ENCODE measurements around the gene STK31.
"Not testable (repeated sequence)": the region's sequence is repeated elsewhere in the genome, so short reads cannot be mapped to it uniquely, and the experiment has no call there.

The STK31 gene

DNA sequence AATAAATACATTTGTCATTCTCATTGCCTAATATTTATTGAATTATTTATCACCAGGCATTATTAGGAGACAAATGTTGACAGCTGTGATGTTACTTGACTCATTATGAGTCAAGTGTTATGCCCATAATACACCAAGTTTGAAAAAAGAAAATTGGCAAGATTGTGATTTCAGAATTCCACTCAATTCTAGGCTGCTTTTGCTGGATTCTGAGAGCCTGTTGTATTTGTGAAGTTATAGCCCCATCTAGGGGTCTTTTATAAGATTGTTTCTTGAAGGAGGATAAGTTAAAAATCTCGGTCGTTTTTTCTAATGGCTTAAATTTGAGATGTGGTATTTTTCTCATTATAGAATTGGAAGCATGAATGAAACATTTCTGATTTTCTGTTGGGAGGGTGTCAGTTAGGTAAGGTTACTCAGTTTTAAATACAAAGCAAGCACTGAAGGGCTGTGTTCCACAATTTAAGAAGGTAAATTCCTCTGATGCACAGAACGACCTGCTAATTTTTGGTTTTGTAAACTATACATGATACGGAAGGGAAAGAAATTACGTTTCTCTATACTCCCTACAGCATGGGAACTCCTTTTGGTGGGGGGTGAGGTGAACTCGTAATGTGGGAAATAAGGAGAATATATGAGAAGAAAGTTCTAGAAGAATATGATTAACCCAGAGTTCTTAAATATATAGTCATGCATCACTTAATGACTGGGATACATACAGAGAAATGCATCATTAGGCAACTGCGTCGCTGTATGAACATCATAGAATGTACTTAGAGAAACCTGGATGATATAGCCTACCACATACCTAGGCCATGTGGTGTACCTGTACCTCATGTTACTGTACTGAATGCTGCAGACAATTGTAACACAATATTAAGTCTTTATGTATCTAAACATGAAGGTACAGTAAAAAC, 2.6 kb downstream of the STK31 start:
- FAIRE-seq (no peak), DNase-seq (ENCODE audit: low spot score) (peak; percentile 38)

DNA sequence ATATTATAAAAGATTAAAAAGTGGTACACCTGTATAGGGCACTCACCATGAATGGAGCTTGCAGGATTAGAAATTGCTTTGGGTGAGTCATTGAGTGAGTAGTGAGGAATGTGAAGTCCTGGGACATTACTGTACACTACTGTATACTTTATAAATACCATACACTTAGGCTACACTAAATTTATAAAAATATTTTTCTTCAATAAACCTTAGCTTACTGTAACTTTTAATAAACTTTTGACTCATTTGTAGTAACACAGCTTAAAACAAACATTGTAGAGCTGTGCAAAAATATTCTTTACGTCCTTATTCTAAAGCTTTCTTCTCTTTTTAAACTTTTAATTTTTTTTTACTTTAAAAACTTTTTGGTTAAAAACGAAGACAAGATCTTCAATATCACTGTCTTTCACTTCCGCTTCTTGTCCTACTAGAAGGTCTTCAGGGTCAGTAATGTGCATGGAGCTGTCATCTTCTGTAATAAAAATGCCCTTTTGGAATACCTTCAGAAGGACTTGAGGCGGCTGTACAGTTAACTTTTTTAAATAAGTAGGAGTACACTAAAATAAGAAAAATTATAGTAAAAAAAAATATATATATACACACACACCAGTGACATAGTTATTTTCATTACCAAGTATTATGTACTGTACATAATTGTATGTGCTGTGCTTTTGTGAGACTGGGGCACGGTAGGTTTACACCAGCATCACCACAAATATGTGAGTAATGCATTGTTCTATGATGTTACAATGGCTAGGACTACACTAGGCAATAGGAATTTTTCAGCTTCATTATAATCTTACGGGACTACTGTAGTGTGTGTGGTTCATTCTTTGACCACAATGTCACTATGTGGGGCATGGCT, 3.5 kb downstream of the STK31 start:
- DNase-seq (ENCODE audit: low spot score): peak; percentile 49
- peak; percentile 93 for FAIRE-seq

DNA sequence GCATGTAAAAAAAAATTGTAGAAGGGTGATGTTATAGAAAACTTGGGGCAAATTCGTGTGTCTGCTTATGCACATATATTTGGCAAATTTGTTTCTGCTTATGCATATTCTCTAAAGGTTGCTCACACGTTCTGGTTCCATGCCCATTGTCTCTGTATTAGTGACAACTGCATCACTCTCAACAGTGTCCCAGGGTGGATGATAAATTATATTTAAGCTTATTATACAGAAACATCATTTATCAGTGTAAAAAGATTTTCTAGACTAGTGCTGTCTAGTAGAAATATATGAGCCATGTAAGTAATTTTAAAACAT, 4.1 kb downstream of the STK31 start:
- DNase-seq (ENCODE audit: low spot score) (no peak), FAIRE-seq (no peak)

DNA sequence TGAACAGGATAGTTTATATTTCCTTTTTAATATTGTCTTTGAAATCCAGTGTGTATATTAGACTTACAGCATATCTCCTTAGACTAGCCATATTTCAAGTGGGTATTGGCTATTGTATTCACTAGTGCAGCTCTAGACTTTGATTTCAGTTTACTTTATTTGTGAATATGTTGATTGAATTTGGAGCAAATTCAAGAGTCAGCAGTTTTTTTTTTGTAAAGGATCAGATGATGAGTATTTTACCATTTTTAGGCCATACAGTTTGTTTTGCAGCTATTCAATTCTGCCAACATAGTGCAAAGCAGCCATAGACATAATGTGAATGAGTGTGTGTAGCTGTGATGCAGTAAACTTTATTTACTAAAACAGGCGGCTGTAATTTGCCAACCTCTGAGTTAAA, 4.6 kb downstream of the STK31 start:
- FAIRE-seq (no peak), DNase-seq (ENCODE audit: low spot score) (no peak)

DNA sequence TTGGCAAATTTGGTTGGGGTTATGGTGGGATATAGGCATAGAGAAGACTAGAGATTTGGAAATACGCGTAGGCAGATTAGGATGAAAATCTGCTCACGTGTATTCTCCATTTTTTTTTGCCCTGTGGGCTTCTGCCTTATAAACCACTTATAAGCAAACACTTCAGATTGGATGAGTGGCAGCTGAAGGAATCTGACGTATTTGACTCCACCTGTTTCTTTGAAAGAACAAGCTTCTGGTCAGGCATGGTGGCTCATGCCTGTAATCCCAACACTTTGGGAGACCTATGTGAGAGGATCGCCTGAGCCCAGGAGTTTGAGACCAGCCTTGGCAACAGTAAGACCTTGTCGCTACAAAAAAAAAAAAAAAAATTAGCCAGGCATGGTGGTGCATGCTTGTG, 5.1 kb downstream of the STK31 start:
- FAIRE-seq: no peak
- DNase-seq (ENCODE audit: low spot score): no peak

DNA sequence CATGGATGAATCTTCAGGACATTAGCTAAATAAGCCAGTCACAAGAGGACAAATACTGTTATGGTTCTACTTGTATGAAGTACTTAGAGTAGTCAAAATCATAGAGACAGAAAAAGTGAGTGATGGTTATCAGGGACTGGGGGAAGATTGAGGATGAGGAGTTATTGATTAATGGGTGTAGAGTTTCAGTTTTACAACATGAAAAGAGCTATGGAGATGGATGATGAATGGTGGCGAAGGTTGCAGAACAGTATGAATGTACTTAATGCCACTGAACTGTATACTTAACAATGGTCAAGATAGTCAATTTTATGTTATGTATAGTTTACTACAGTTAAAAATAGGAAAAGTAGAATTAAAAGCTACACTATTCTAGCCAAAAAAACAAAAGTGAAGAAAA, 7.8 kb downstream of the STK31 start:
- FAIRE-seq (peak; percentile 23), DNase-seq (ENCODE audit: low spot score) (no peak)

DNA sequence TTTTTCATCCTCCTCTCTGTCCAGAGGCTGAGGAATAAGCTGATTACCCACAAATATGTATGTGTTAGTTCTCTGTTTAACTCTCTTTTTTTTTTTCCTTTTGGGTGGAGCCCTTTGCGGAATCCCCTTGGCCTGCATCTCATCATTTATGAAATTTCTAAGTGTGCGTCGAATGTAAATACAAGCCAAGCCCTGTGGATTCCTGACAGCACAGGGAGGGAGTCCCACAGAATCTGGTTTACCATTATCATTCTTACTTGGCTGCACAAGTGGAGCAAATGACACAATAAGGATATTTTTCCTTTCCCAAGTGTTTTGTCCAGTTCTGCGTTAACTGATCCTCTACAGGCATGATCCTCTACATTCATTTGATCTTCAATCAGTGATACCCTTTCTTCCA, 11.4 kb downstream of the STK31 start:
- FAIRE-seq (no peak), DNase-seq (ENCODE audit: low spot score) (no peak)

DNA sequence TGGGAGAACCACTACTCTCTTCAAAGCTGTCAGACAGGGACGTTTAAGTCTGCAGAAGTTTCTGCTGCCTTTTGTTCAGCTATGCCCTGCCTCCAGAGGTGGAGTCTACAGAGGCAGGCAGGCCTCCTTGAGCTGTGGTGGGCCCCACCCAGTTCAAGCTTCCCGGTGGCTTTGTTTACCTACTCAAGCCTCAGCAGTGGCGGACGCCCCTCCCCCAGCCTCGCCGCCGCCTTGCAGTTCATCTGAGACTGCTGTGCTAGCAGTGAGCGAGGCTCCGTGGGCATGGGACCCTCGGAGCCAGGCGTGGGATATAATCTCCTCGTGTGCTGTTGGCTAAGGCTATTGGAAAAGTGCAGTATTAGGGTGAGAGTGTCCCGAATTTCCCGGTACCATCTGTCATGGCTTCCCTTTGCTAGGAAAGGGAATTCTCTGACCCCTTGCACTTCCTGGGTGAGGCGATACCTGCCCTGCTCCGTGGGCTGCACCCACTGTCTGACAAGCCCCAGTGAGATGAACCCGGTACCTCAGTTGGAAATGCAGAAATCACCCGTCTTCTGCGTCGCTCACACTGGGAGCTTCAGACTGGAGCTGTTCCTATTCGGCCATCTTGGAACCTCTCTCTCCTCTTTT, 12.7 kb downstream of the STK31 start:
- not testable (repeated sequence) for FAIRE-seq; DNase-seq (ENCODE audit: low spot score)

DNA sequence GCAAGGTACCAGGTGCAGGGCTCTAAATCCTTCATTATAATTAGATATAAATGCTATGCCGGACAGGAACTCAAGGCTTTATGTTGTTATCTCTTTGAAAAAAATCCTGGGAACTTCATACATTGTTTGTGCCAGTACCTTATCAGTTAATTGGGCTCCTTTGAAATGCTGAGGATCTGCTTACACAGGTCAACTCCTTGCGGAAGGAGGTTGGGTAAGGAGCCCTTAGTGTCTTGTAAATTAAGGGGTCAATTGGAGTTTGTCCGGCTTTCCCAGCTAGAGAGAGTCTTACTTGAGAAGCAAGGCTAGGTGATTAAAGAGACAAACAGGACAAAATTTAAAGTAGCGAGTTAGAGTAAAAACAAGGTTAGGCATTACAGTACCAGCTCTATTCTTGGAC, 14.1 kb downstream of the STK31 start:
- not testable (repeated sequence) for DNase-seq (ENCODE audit: low spot score); FAIRE-seq

DNA sequence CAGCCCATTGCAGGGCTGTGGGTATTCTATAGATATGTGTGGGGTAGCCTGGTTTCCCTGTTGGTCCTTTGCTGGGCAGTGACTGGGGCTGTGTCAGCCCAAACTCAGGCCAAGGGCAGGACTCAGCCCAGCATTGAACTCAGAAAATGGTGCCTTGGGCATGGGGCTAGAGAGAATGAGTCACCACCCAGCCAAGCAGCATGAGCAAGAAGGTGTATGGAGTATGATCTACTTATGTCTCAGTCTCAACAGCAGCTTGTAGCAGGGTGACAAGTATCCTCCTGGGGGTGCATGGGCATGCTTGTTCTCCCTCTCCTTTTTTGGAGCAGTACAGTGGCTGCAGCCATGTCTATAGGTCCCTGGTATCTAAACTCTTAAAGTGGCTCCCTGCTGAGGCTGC, 32.0 kb downstream of the STK31 start:
- FAIRE-seq (no peak), DNase-seq (ENCODE audit: low spot score) (no peak)

DNA sequence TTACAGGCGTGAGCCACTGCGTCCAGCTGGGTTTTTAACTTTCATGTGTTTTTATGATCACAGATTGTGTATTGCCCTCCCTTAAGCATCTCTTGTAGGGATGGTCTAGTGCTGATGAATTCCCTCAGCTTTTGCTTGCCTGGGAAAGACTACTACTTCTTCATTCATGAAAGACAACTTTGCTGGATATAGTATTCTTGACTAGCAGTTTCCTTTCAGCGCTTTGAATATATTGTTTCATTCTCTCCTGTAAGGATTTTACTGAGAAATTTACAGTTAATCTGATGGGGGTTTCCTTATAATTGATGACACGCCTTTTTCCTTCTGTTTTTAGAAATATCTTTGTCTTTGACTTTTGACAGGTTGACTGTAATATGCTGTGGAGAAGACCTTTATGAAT, 33.2 kb downstream of the STK31 start:
- FAIRE-seq (no peak), DNase-seq (ENCODE audit: low spot score) (no peak)

DNA sequence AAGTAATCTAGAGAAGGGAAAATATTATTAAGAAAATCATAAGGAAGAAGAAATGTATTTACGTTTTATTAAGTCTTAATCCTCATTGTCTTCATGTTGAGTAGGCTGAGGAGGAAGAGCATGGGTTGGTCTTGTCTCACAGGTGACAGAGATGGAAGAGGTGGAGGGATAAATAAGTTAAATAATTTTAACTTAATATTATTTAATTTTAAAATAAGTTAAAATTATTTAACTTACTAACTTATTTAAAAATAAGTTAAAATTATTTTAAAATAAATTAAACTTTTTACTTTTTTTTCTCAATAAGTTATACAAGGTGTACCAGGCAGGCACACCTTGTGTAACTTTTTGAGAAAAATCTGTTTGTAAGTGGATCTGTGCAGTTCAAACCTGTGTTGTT, 36.6 kb downstream of the STK31 start:
- FAIRE-seq (no peak), DNase-seq (ENCODE audit: low spot score) (no peak)

DNA sequence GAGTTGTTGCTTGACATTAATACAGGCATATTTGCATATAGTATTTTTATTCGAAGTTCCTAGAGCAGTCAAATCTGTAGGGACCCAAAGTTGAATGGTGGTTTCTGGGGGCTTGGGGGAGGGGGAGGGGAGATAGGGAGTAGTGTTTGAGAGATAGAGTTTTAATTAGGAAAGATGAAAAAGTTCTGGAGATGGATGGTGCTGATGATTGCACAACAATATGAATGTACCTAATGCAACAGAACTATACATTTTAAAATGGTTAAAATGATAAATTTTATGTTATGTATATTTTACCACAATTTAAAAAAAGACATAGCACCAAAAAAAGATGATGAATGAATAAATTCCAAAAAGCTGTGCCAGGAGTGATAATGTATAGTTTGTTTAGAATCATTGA, 41.8 kb downstream of the STK31 start:
- FAIRE-seq: no peak
- DNase-seq (ENCODE audit: low spot score): no peak

DNA sequence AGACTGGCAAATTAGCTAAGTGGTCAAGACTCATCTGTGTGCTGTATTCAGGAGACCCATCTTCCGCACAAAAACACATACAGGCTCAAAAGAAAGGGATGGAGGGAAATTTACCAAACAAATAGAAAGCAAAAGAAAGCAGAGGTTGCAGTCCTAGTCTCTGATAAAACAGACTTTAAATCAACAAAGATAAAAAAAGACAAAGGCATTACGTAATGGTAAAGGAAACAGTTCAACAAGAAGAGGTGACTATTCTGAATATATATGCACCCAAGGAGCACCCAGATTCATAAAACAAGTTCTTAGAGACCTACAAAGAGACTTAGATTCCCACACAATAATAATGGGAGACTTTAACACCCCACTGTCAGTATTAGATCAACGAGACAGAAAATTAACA, 48.8 kb downstream of the STK31 start:
- FAIRE-seq; DNase-seq (ENCODE audit: low spot score): not testable (repeated sequence)

DNA sequence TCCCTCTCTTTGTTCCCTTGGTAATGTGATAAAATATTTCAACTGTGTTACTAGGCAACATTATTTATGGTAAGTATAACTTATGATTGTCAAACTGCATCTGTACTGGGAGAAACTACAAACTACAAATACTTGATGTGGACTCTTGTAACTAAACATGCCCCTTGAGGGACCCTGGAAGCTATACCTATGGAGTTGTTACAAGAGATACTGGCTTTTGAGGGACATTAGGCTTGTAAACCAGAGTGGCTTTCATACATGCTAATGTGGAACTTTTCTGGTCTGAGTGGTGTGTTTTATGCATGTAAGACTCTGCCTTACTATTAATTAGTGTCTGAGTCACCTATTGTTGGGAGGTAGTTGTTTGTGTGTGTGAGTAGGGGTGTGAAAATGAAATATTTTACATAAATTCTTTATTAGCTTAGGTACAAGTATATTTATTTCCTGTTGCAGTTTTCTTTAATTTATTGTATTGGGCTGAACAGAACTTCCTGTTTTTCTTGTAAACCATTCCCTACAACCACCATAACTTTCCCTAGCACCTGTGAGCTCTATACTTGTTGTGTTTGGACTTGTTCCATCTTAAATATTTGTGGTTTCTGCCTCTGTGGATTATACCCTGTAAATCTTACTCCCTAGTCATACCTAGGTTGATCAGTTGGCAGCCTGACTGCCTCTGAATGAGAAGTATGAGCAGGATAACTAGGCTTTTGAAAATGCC, 49.8 kb downstream of the STK31 start:
- DNase-seq (ENCODE audit: low spot score) (peak; percentile 71), FAIRE-seq (no peak)

DNA sequence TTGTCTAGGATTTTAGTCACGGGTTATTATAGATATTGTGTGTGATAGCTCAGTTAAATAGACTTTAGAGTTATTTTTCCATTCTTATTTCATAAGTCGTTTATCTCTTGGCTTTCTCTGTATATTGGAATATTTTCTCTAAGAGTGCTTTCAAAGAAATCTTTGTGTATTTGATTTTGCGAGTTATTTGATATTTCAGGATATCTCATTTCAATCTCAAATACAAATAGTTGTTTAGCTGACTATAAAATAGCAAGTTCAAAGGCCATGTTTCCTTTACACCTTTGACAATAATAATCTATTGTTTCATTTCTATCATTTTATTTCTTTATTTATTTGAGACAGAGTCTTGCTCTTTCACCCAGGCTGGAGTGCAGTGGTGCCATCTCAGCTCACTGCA, 55.9 kb downstream of the STK31 start:
- FAIRE-seq (no peak), DNase-seq (ENCODE audit: low spot score) (no peak)

DNA sequence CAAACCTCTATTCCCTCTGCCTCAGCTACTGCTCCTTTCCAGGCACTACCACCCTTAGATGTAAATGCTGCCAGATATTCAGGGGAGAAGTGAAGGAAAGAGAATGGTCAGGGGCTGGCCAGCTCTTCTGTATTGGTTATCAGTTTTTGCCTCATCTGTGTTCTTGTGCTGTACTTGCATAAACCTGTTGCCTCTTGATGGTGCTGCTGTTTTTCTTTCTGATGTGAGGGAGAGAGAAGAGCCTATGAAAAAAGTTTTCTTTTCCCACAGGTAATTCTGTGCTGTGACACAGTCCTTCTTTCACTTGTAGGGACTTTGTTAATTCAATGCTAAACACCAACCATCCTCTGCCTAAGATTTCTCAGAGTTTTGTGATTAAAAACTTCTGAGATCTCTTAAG, 57.5 kb downstream of the STK31 start:
- no peak for FAIRE-seq
- DNase-seq (ENCODE audit: low spot score): no peak

DNA sequence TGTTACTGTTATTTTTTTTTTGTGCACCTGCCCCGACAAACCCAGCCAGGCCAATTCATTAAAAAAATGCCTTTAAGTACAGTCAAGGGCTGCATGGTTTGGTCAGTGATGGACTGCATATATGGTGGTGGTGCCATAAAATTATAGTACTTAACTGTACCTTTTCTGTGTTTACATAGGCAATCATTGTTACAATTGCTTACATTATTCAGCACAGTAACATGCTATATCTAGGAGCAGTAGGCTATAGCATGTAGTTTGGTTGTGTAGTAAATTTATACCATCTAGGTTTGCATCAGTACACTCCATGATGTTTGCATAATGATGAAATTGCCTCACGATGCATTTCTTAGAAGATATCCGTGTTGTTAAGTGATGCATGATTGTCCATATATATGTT, 58.0 kb downstream of the STK31 start:
- DNase-seq (ENCODE audit: low spot score): no peak
- no peak for FAIRE-seq

DNA sequence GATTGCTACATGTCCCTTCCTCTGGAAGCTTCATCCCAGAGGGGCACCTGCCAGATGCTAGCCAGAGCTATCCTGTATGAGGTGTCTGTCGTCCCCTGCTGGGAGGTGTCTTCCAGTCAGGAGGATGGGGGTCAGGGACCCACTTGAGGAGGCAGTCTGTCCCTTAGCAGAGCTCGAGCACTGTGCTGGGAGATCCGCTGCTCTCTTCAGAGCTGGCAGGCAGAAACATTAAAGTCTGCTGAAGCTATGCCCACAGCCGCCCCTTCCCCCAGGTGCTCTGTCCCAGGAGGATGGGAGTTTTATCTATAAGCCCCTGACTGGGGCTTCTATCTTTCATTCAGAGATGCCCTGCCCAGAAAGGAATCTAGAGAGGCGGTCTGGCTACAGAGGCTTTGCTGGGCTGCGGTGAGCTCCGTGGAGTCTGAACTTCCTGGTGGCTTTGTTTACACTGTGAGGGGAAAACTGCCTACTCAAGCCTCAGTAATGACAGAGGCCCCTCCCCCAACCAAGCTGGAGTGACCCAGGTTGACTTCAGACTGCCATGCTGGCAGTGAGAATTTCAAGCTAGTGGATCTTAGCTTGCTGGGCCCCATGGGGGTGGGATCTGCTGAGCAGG, 69.3 kb downstream of the STK31 start:
- DNase-seq (ENCODE audit: low spot score); FAIRE-seq: not testable (repeated sequence)

DNA sequence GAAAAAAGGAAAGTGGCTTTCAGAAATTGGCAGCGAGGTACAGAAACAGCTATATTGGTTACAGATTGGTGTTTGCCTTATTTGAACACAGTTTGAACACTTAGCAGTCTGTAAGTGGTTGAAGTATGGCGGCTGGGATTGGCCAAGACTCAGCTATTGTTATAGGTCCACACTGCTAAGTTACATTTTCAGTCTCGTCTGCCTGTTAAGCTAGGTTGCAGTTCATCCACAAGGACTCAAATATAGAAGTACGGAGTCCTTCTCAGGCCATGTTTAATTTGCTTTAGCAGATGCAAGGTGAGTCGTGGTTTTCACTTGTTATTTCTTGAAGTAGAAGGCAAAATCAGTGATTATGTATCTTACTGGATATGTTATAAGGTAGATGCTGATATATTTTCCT, 73.1 kb downstream of the STK31 start:
- DNase-seq (ENCODE audit: low spot score) (no peak), FAIRE-seq (no peak)

DNA sequence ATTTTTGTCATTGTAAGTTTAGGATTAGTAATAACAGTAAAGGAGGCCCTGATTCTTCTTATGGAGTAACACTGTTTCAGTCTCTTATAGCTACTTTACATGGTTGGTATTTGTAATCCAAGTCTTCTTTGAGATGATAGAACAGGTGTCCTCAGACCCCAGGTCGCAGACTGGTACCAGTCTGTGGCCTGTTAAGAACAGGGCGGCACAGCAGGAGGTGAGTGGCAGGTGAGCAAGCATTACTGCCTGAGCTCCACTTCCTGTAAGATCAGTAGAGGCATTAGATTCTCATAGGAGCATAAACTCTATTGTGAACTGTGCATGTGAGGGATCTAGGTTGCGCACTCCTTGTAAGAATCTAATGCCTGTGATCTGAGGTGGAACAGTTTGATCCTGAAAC, 77.3 kb downstream of the STK31 start:
- FAIRE-seq (peak; percentile 40), DNase-seq (ENCODE audit: low spot score) (no peak)
